Measurements from ENCODE around the gene UBE2J2.

- TF ChIP-seq CTCF (IDR thresholded peaks at IDR 0.05) (no peak), POLR2A (IDR thresholded peaks at IDR 0.05) (no peak)
Measured at GRCh38 chr1:1260843-1261560, 12.7 kb downstream of the UBE2J2 start.
